HepG2 (cell line): Measurements from ENCODE around the gene LGALS1. TPM values are rescaled to one million over a fixed set of nuclear protein-coding genes. Genes with fewer than 3 reads are reported as not detected.

Experiments used
- ATAC-seq: fragments of 200-7000 bp; cut with Tn5 transposase; 3 replicates; pipeline ENCODE4 v1.9.1; 2020; ENCODE audit warnings: mild to moderate bottlenecking, moderate library complexity
- BruUV-seq: library from RNA; stranded (reverse); fragments of 400-500 nt; replicated peaks from 2 replicates; lab custom pipeline; 2021; lab: Mats Ljungman, UMichigan
- CTCF ChIA-PET: fragments of 300-600 bp; formaldehyde crosslinking; extraction: SDS; loops from one replicate; lab custom pipeline; 2021; ENCODE audit warnings: low total read pairs, inconsistent platforms, low intra/inter-chr PET ratio; lab: Yijun Ruan, JAX
- POLR2A ChIA-PET: fragments of 350-600 bp; sonication (Branson Sonifier 250); formaldehyde crosslinking; loops from one replicate; lab custom pipeline; 2020; ENCODE audit warnings: antibody characterized with exemption, inconsistent platforms; lab: Yijun Ruan, JAX
- DNase-seq: peaks from one replicate; pipeline ENCODE4 v3.0.0-alpha.2; 2015; ENCODE audit warnings: low spot score
- FAIRE-seq: peaks from 3 replicates; lab custom pipeline; 2011; peaks lifted over from hg19 to GRCh38; lab: Jason Lieb, UNC
- H2AFZ ChIP-seq: one replicate; pipeline ENCODE4 v1.6.1; 2011; ENCODE audit warnings: low read length, inconsistent platforms
- H3K27ac ChIP-seq: fragments of 300-600 bp; 3 replicates; pipeline ENCODE4 v1.8.0; 2011; ENCODE audit warnings: mixed run types, mild to moderate bottlenecking, mixed read lengths, low read length, inconsistent platforms; ENCODE audit not compliant: insufficient read depth; ENCODE audit errors: extremely low read length
- H3K27me3 ChIP-seq, 2 experiments: fragments of 200-600 bp in 1 of 2; 2 replicates in 1 of 2; 3 replicates in 1 of 2; pipeline versions ENCODE4 v1.6.0 to v1.8.0; 2011; ENCODE audit warnings: low read length in 2 of 2, mild to moderate bottlenecking in 2 of 2, moderate library complexity in 2 of 2, inconsistent platforms in 1 of 2; ENCODE audit not compliant: insufficient read depth in 2 of 2, control insufficient read depth in 1 of 2
- H3K36me3 ChIP-seq, 2 experiments: fragments of 200-600 bp in 1 of 2; replicated peaks in 1 of 2; 2 replicates in 1 of 2; 3 replicates in 1 of 2; pipeline versions ENCODE4 v1.5.1 to v1.8.0; 2011; ENCODE audit warnings: low read length in 2 of 2, inconsistent platforms in 1 of 2; ENCODE audit not compliant: insufficient read depth in 2 of 2, control insufficient read depth in 1 of 2
- H3K4me1 ChIP-seq: 2 replicates; pipeline ENCODE4 v1.5.1; 2012; ENCODE audit warnings: low read length, inconsistent platforms; ENCODE audit not compliant: insufficient read depth
- H3K4me2 ChIP-seq: 2 replicates; pipeline ENCODE4 v1.6.0; 2011; ENCODE audit warnings: low read depth, low read length, inconsistent platforms
- H3K4me3 ChIP-seq, 3 experiments: fragments of 200-600 bp in 1 of 3; sonication (generic), shearing (Covaris generic) in 1 of 3; replicated peaks in 1 of 3; 2 replicates each; pipeline ENCODE4 v1.5.1; 2011 to 2016; ENCODE audit warnings: low read length in 3 of 3, inconsistent platforms in 2 of 3, low read depth in 2 of 3, mild to moderate bottlenecking in 2 of 3, control low read depth in 1 of 3, mixed read lengths in 1 of 3; ENCODE audit not compliant: insufficient read depth in 1 of 3
- H3K79me2 ChIP-seq: one replicate; pipeline ENCODE4 v1.6.1; 2011; ENCODE audit warnings: low read length, inconsistent platforms; ENCODE audit not compliant: insufficient read depth
- H3K9ac ChIP-seq: 2 replicates; pipeline ENCODE4 v1.6.0; 2011; ENCODE audit warnings: mild to moderate bottlenecking, low read depth, low read length, inconsistent platforms; ENCODE audit not compliant: insufficient read depth
- H3K9me3 ChIP-seq: 2 replicates; pipeline ENCODE4 v1.5.1; 2012; ENCODE audit warnings: mild to moderate bottlenecking, low read length
- H4K20me1 ChIP-seq: 2 replicates; pipeline ENCODE4 v1.6.0; 2011; ENCODE audit warnings: inconsistent platforms, mild to moderate bottlenecking, low read length, moderate library complexity; ENCODE audit not compliant: insufficient read depth
- ARNT2 ChIP-seq: sonication (generic); formaldehyde crosslinking; IDR thresholded peaks from 2 replicates; pipeline ENCODE4 v1.8.0; 2022; ENCODE audit warnings: mild to moderate bottlenecking, low read depth, missing genetic modification reagents, moderate library complexity
- BORCS8-MEF2B ChIP-seq: sonication (generic); formaldehyde crosslinking; IDR thresholded peaks from 2 replicates; pipeline ENCODE4 v1.8.0; 2022; ENCODE audit warnings: mild to moderate bottlenecking, missing genetic modification reagents
- DR1 ChIP-seq: sonication (generic); formaldehyde crosslinking; IDR thresholded peaks from 2 replicates; pipeline ENCODE4 v1.8.0; 2021; ENCODE audit warnings: mild to moderate bottlenecking, missing genetic modification reagents, inconsistent platforms
- GATAD1 ChIP-seq: IDR thresholded peaks from 2 replicates; pipeline ENCODE4 v1.6.1; 2016; ENCODE audit warnings: missing genetic modification reagents, missing compliant biosample characterization
- NFIC ChIP-seq: IDR thresholded peaks from 2 replicates; pipeline ENCODE4 v1.6.1; 2012; ENCODE audit warnings: mild to moderate bottlenecking, low read length, inconsistent platforms
- PAX8 ChIP-seq: sonication (generic); formaldehyde crosslinking; IDR thresholded peaks from 2 replicates; pipeline ENCODE4 v1.8.0; 2022; ENCODE audit warnings: mild to moderate bottlenecking, missing genetic modification reagents, borderline replicate concordance
- POLR2AphosphoS5 ChIP-seq: IDR thresholded peaks from 2 replicates; pipeline ENCODE4 v1.6.1; 2012; ENCODE audit warnings: low read depth, low read length
- POLR2G ChIP-seq: fragments of 200-400 bp; formaldehyde crosslinking; IDR thresholded peaks from 2 replicates; pipeline ENCODE4 v1.6.1; 2018; ENCODE audit warnings: mild to moderate bottlenecking, low read depth, low read length, moderate library complexity
- RFXAP ChIP-seq: sonication (generic); formaldehyde crosslinking; IDR thresholded peaks from 2 replicates; pipeline ENCODE4 v1.4.0; 2020; ENCODE audit warnings: missing genetic modification reagents, borderline replicate concordance
- TEAD3 ChIP-seq: optimal IDR thresholded peaks from 2 replicates; pipeline ENCODE3; 2016; ENCODE audit warnings: borderline replicate concordance
- ZBTB38 ChIP-seq: sonication (generic); formaldehyde crosslinking; IDR thresholded peaks from 2 replicates; pipeline ENCODE4 v1.5.1; 2020; ENCODE audit warnings: mild to moderate bottlenecking, missing genetic modification reagents
- WGBS: methylation state at CpG from one replicate; pipeline ENCODE4 v1.1.6; 2017; ENCODE audit warnings: low lambda C conversion rate; 5-methylcytosine and 5-hydroxymethylcytosine counted together
- in situ Hi-C: cut with HindIII; loops from 2 replicates; pipeline ENCODE4 v1.10.0; 2017; ENCODE audit warnings: low pct_unique_long_range_greater_than_20kb; ENCODE audit not compliant: extremely low pct_ligation_motif_present
- intact Hi-C: fragments of 100-400 bp; cut with micrococcal nuclease; formaldehyde crosslinking; loops from one replicate; pipeline ENCODE4 v1.10.0; 2022; ENCODE audit not compliant: unreplicated experiment
- polyA plus RNA-seq, 8 experiments: library from polyadenylated mRNA; depleted of rRNA in 3 of 8; stranded (reverse) in 7 of 8; unstranded in 1 of 8; fragments of >200 nt; fragmentation: Illumina TruSeq in 4 of 8; extraction: Trizol in 4 of 8; gene quantifications; 2 replicates each; pipeline versions ENCODE4 v1.2.1 to v1.2.3, GENCODE V29; 2011 to 2016; ENCODE audit warnings: low read depth in 4 of 8, missing spikeins in 1 of 8, mixed read lengths in 1 of 8; ENCODE audit not compliant: insufficient read depth in 1 of 8
- total RNA-seq, 5 experiments: library from RNA; depleted of rRNA; stranded (reverse); fragments of >200 nt; fragmentation: Illumina TruSeq; extraction: Trizol; gene quantifications; 2 replicates each; pipeline ENCODE4 v1.2.3, GENCODE V29; 2016; ENCODE audit warnings: low read depth in 1 of 5
- TF ChIP-seq, protein P1 (sequence below): sonication (generic); formaldehyde crosslinking; IDR thresholded peaks from 2 replicates; pipeline ENCODE4 v1.4.0; 2020; ENCODE audit warnings: mild to moderate bottlenecking, low read depth, missing genetic modification reagents
- TF ChIP-seq, protein P2 (sequence below): sonication (generic); formaldehyde crosslinking; IDR thresholded peaks from 2 replicates; pipeline ENCODE4 v1.5.1; 2020; ENCODE audit warnings: missing genetic modification reagents, mild to moderate bottlenecking, borderline replicate concordance
- TF ChIP-seq, protein P3 (sequence below): sonication (generic); formaldehyde crosslinking; IDR thresholded peaks from 2 replicates; pipeline ENCODE4 v1.4.0; 2020; ENCODE audit warnings: missing genetic modification reagents
- TF ChIP-seq, protein P4 (sequence below): sonication (generic); formaldehyde crosslinking; IDR thresholded peaks from 2 replicates; pipeline ENCODE4 v1.5.1; 2020; ENCODE audit warnings: mild to moderate bottlenecking, missing genetic modification reagents, borderline replicate concordance
- TF ChIP-seq, protein P5 (sequence below): IDR thresholded peaks from 2 replicates; pipeline ENCODE4 v1.6.1; 2016; ENCODE audit warnings: missing genetic modification reagents, missing compliant biosample characterization
- TF ChIP-seq, protein P6 (sequence below): sonication (generic); formaldehyde crosslinking; IDR thresholded peaks from 2 replicates; pipeline ENCODE4 v1.4.0; 2020; ENCODE audit warnings: mild to moderate bottlenecking, missing genetic modification reagents

Gene LGALS1
- total and polyA plus RNA-seq, 2 of the 13 experiments (the other 11 are each of a cell fraction or from before 2014, with no cell fraction given): 103 to 858 TPM

DNA sequence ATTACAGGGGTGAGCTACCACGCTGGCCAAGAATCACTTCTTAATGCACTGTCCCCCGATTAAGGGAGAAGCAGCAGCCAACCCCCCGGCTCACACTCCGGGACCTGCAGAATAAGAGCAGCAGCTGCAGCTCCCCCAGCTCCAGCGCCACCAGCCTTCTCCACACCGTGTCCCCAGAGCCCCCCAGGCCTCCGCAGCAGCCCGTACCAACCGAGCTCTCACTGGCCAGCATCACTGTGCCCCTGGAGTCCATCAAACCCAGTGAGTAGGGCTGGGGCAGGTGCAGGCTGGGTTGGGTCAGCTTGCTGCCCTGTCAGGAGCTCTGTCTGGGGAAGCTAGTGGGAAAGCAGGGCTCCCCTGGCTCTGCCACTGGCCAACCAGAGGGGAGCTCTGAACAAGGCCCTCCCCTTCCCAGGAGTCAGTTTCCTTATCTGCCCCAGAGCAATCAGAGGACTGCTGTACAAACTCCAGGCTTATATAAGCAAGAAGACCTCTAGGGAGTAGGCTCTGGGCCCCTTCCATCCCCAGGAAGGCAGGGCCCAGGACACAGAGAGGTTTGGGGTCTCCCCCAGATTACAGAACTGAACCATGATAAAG is 44.5 kb upstream of the LGALS1 start:
- no TSS peak for BruUV-seq
- Histone ChIP-seq H3K79me2 (no peaks in the 10 kb centered on the region), H3K9ac (peak overlapping the region; percentile 47), H3K9me3 (no peaks in the 10 kb centered on the region), H4K20me1 (no peaks in the 10 kb centered on the region), H3K27ac (peak overlapping the region; percentile 84), H2AFZ (no peak overlapping the region), H3K27me3 (no peaks in the 10 kb centered on the region), H3K36me3 (peaks cover 0 to under 1% of the 10 kb centered on the region in 2 experiments; a peak in 1 of 5 replicates), H3K4me1 (peaks cover 56% of the 10 kb centered on the region), H3K4me3 (0 out of 6 replicates have a peak overlapping the region, but pooled peaks of 1 of the 3 experiments have one; percentile 69), H3K4me2 (peak overlapping the region; percentile 94)
- FAIRE-seq (peak; percentile 77), DNase-seq (peak; percentile 59), ATAC-seq (peak; percentile 23)
- intact Hi-C loops: no loop called here
- CTCF ChIA-PET: no interaction called here
- WGBS: 95% methylated on average over 9 of the region's 9 CpGs
- in situ Hi-C loops: no loop called here
- POLR2A ChIA-PET: interaction anchor here (0.7 to 15.8 kb wide), 4 partner anchors 13 to 54 kb away, joined by 3 to 242 read pairs (median 39); partner anchors contain the start of genes GGA1 and PDXP
- TF ChIP-seq, protein P1, sequence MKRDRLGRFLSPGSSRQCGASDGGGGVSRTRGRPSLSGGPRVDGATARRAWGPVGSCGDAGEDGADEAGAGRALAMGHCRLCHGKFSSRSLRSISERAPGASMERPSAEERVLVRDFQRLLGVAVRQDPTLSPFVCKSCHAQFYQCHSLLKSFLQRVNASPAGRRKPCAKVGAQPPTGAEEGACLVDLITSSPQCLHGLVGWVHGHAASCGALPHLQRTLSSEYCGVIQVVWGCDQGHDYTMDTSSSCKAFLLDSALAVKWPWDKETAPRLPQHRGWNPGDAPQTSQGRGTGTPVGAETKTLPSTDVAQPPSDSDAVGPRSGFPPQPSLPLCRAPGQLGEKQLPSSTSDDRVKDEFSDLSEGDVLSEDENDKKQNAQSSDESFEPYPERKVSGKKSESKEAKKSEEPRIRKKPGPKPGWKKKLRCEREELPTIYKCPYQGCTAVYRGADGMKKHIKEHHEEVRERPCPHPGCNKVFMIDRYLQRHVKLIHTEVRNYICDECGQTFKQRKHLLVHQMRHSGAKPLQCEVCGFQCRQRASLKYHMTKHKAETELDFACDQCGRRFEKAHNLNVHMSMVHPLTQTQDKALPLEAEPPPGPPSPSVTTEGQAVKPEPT (CRISPR knock-in tag): 0 out of 2 replicates have a peak, but pooled peaks have one; percentile 39
- TF ChIP-seq, protein P2, sequence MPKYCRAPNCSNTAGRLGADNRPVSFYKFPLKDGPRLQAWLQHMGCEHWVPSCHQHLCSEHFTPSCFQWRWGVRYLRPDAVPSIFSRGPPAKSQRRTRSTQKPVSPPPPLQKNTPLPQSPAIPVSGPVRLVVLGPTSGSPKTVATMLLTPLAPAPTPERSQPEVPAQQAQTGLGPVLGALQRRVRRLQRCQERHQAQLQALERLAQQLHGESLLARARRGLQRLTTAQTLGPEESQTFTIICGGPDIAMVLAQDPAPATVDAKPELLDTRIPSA (CRISPR knock-in tag): no peak
- TF ChIP-seq PAX8 (CRISPR knock-in tag) (no peak), GATAD1 (CRISPR knock-in tag) (no peak), TEAD3 (CRISPR knock-in tag) (no peak), ARNT2 (CRISPR knock-in tag) (0 out of 2 replicates have a peak, but pooled peaks have one; percentile 4), BORCS8-MEF2B (CRISPR knock-in tag) (0 out of 2 replicates have a peak, but pooled peaks have one; percentile 26), RFXAP (CRISPR knock-in tag) (no peak), POLR2G (peak; percentile 6; the same call in 1 of the 2 replicates), DR1 (CRISPR knock-in tag) (peak; percentile 22; the same call in 1 of the 2 replicates), POLR2AphosphoS5 (peak; percentile 43; the same call in 1 of the 2 replicates), NFIC (no peak), ZBTB38 (CRISPR knock-in tag) (0 out of 2 replicates have a peak, but pooled peaks have one; percentile 17)
- TF ChIP-seq, protein P3, sequence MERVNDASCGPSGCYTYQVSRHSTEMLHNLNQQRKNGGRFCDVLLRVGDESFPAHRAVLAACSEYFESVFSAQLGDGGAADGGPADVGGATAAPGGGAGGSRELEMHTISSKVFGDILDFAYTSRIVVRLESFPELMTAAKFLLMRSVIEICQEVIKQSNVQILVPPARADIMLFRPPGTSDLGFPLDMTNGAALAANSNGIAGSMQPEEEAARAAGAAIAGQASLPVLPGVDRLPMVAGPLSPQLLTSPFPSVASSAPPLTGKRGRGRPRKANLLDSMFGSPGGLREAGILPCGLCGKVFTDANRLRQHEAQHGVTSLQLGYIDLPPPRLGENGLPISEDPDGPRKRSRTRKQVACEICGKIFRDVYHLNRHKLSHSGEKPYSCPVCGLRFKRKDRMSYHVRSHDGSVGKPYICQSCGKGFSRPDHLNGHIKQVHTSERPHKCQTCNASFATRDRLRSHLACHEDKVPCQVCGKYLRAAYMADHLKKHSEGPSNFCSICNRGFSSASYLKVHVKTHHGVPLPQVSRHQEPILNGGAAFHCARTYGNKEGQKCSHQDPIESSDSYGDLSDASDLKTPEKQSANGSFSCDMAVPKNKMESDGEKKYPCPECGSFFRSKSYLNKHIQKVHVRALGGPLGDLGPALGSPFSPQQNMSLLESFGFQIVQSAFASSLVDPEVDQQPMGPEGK (CRISPR knock-in tag): peak; percentile 22
- TF ChIP-seq, protein P4, sequence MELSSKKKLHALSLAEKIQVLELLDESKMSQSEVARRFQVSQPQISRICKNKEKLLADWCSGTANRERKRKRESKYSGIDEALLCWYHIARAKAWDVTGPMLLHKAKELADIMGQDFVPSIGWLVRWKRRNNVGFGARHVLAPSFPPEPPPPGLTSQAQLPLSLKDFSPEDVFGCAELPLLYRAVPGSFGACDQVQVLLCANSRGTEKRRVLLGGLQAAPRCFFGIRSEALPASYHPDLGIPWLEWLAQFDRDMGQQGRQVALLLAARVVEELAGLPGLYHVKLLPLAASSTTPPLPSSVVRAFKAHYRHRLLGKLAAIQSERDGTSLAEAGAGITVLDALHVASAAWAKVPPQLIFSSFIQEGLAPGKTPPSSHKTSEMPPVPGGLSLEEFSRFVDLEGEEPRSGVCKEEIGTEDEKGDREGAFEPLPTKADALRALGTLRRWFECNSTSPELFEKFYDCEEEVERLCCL (CRISPR knock-in tag): 0 out of 2 replicates have a peak, but pooled peaks have one; percentile 11
- TF ChIP-seq, protein P5, sequence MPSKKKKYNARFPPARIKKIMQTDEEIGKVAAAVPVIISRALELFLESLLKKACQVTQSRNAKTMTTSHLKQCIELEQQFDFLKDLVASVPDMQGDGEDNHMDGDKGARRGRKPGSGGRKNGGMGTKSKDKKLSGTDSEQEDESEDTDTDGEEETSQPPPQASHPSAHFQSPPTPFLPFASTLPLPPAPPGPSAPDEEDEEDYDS (CRISPR knock-in tag): peak; percentile 75; the same call in 1 of the 2 replicates
- TF ChIP-seq, protein P6, sequence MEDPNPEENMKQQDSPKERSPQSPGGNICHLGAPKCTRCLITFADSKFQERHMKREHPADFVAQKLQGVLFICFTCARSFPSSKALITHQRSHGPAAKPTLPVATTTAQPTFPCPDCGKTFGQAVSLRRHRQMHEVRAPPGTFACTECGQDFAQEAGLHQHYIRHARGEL (CRISPR knock-in tag): no peak
